ENCODE data around the gene CDK14. TPM values are rescaled to one million over a fixed set of nuclear protein-coding genes. Genes with fewer than 3 reads are reported as not detected.

The CDK14 gene
- total and polyA plus RNA-seq, 2 donors (not counting 3 experiments of a cell fraction or from before 2014, with no cell fraction given), result 5.5 to 34.2 TPM

DNA sequence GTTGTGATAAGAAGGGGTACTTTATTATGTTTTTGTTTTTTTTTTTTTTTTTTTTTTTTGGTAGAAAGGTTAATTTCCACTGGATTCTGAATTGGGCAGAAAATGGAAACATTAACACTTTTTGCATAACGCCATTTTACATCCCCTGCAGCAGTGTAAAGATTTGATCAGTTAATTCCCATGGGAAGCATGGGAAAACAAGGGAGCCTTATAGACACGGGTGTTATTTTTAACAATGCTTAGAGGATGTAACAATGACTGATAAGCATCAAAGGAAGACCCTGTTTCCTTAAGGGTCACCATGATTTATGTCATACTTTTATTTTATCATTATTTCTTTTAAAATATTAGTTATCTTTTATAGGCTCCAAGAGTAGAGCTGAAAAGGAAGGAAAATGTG lies 140.2 kb downstream of the CDK14 start:
- peaks cover 8% of the 10 kb centered on the region for H3K4me1 ChIP-seq (ENCODE audit: control insufficient read depth, extremely low read depth, insufficient read depth, low read length)
- FAIRE-seq, result peak; percentile 79
- BruUV-seq (replicated peaks), result no TSS peak
- H3K27ac ChIP-seq (ENCODE audit: insufficient read depth, low read depth, low read length), result no peak overlapping the region
- ChIA-PET POLR2A (no interaction called here), CTCF (interaction anchor here (1.6 to 2.9 kb wide), 2 partner anchors 14 to 20 kb away, joined by 4 to 9 read pairs; no protein-coding TSS in a partner anchor)
- dilution Hi-C loops (cut with MboI; ENCODE audit: extremely low pct_ligation_motif_present, low sequenced_read_pairs), result no loop called here
- intact Hi-C loops (cut with micrococcal nuclease), result no loop called here
- H3K4me3 ChIP-seq (replicated peaks in 1 of 3; ENCODE audit: insufficient read depth in 1 of 3, low read depth in 1 of 3, low read length in 3 of 3), result no peak overlapping the region
- no peak overlapping the region for H2AFZ ChIP-seq (ENCODE audit: low read depth, low read length)
- H3K36me3 ChIP-seq (ENCODE audit: control insufficient read depth in 2 of 2, extremely low read depth in 1 of 2, insufficient read depth in 2 of 2, low read length in 2 of 2), result no peaks in the 10 kb centered on the region
- peaks cover 2% of the 10 kb centered on the region for H3K79me2 ChIP-seq (ENCODE audit: control insufficient read depth, insufficient read depth, low read length)
- H3K27me3 ChIP-seq (ENCODE audit: control insufficient read depth in 2 of 2, insufficient read depth in 2 of 2, low read length in 2 of 2), result no peaks in the 10 kb centered on the region
- no peaks in the 10 kb centered on the region for H3K9me3 ChIP-seq (replicated peaks; ENCODE audit: control insufficient read depth, insufficient read depth, low read length)
- no peaks in the 10 kb centered on the region for H3K9me1 ChIP-seq (replicated peaks; ENCODE audit: control insufficient read depth, extremely low read depth, insufficient read depth, low read length)
- no peak overlapping the region for H3K9ac ChIP-seq (replicated peaks; ENCODE audit: extremely low read depth, insufficient read depth, low read length)
- TF ChIP-seq GATA2 (IDR thresholded peaks at IDR 0.05; ENCODE audit: insufficient read depth, insufficient read length, low read depth, low read length) (peak; percentile 37), JUN (IDR thresholded peaks at IDR 0.05; ENCODE audit: borderline replicate concordance, insufficient read depth, insufficient read length, low read depth) (no peak)
- DNase-seq (ENCODE audit: low read depth, low spot score), result peak; percentile 69
- H3K4me2 ChIP-seq (ENCODE audit: insufficient read depth, low read length), result peak overlapping the region; percentile 46
- H4K20me1 ChIP-seq (replicated peaks; ENCODE audit: control insufficient read depth, extremely low read depth, insufficient read depth, low read length), result no peaks in the 10 kb centered on the region

- no peaks in the 10 kb centered on the region for H4K20me1 ChIP-seq (replicated peaks; ENCODE audit: control insufficient read depth, extremely low read depth, insufficient read depth, low read length)
- FAIRE-seq (no peak), DNase-seq (ENCODE audit: low read depth, low spot score) (no peak)
- ChIA-PET CTCF (interaction anchor here (1.3 to 2.9 kb wide), 2 partner anchors 13 to 29 kb away, joined by 4 to 9 read pairs; no protein-coding TSS in a partner anchor), POLR2A (no interaction called here)
- dilution Hi-C loops (cut with MboI; ENCODE audit: extremely low pct_ligation_motif_present, low sequenced_read_pairs) (no loop called here), intact Hi-C loops (cut with micrococcal nuclease) (no loop called here)
- H3K9ac ChIP-seq (replicated peaks; ENCODE audit: extremely low read depth, insufficient read depth, low read length), result no peak overlapping the region
- TF ChIP-seq FOS (IDR thresholded peaks at IDR 0.05; ENCODE audit: borderline replicate concordance, insufficient read depth, low read length) (no peak), CTCF (IDR thresholded peaks at IDR 0.05; ENCODE audit: extremely low read depth in 1 of 2, insufficient read depth in 1 of 2, low read depth in 1 of 2, low read length in 2 of 2) (no peak), POLR2A (IDR thresholded peaks at IDR 0.05; ENCODE audit: low read depth, low read length) (no peak), POLR2AphosphoS5 (IDR thresholded peaks at IDR 0.05; ENCODE audit: insufficient read depth, low read depth, low read length) (no peak), JUN (IDR thresholded peaks at IDR 0.05; ENCODE audit: borderline replicate concordance, insufficient read depth, insufficient read length, low read depth) (no peak), EZH2 (IDR thresholded peaks at IDR 0.05; ENCODE audit: borderline replicate concordance, low read depth, low read length, severe bottlenecking) (no peak), MYC (IDR thresholded peaks at IDR 0.05; ENCODE audit: low read depth, low read length) (no peak)
- TF ChIP-seq, protein P1, sequence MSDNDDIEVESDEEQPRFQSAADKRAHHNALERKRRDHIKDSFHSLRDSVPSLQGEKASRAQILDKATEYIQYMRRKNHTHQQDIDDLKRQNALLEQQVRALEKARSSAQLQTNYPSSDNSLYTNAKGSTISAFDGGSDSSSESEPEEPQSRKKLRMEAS (IDR thresholded peaks at IDR 0.05; ENCODE audit: insufficient read depth, insufficient read length), result no peak
- H3K4me3 ChIP-seq (replicated peaks in 1 of 3; ENCODE audit: insufficient read depth in 1 of 3, low read depth in 1 of 3, low read length in 3 of 3), result no peak overlapping the region
- no peaks in the 10 kb centered on the region for H3K9me3 ChIP-seq (replicated peaks; ENCODE audit: control insufficient read depth, insufficient read depth, low read length)
- H3K27me3 ChIP-seq (ENCODE audit: control insufficient read depth in 2 of 2, insufficient read depth in 2 of 2, low read length in 2 of 2), result no peaks in the 10 kb centered on the region
- no TSS peak for BruUV-seq (replicated peaks)
- H2AFZ ChIP-seq (ENCODE audit: low read depth, low read length), result no peak overlapping the region
- H3K79me2 ChIP-seq (ENCODE audit: control insufficient read depth, insufficient read depth, low read length), result no peaks in the 10 kb centered on the region
- no peaks in the 10 kb centered on the region for H3K9me1 ChIP-seq (replicated peaks; ENCODE audit: control insufficient read depth, extremely low read depth, insufficient read depth, low read length)
- H3K36me3 ChIP-seq (ENCODE audit: control insufficient read depth in 2 of 2, extremely low read depth in 1 of 2, insufficient read depth in 2 of 2, low read length in 2 of 2), result no peaks in the 10 kb centered on the region
- peaks cover 8% of the 10 kb centered on the region for H3K4me1 ChIP-seq (ENCODE audit: control insufficient read depth, extremely low read depth, insufficient read depth, low read length)
- peak overlapping the region; percentile 1 for H3K27ac ChIP-seq (ENCODE audit: insufficient read depth, low read depth, low read length)
- no peak overlapping the region for H3K4me2 ChIP-seq (ENCODE audit: insufficient read depth, low read length)
These were observed 141.1 kb downstream of the CDK14 start for GRCh38 chr7:90736968-90737939.
